GM21381 (cell line): ENCODE measurements around the gene AGBL5.

Experiments used
- ATAC-seq: cut with Tn5 transposase; IDR thresholded peaks from one replicate; pipeline ENCODE4 v1.9.1; 2021; ENCODE audit warnings: mild to moderate bottlenecking, moderate library complexity; ENCODE audit not compliant: unreplicated experiment

Gene AGBL5, protein sequence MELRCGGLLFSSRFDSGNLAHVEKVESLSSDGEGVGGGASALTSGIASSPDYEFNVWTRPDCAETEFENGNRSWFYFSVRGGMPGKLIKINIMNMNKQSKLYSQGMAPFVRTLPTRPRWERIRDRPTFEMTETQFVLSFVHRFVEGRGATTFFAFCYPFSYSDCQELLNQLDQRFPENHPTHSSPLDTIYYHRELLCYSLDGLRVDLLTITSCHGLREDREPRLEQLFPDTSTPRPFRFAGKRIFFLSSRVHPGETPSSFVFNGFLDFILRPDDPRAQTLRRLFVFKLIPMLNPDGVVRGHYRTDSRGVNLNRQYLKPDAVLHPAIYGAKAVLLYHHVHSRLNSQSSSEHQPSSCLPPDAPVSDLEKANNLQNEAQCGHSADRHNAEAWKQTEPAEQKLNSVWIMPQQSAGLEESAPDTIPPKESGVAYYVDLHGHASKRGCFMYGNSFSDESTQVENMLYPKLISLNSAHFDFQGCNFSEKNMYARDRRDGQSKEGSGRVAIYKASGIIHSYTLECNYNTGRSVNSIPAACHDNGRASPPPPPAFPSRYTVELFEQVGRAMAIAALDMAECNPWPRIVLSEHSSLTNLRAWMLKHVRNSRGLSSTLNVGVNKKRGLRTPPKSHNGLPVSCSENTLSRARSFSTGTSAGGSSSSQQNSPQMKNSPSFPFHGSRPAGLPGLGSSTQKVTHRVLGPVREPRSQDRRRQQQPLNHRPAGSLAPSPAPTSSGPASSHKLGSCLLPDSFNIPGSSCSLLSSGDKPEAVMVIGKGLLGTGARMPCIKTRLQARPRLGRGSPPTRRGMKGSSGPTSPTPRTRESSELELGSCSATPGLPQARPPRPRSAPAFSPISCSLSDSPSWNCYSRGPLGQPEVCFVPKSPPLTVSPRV

DNA sequence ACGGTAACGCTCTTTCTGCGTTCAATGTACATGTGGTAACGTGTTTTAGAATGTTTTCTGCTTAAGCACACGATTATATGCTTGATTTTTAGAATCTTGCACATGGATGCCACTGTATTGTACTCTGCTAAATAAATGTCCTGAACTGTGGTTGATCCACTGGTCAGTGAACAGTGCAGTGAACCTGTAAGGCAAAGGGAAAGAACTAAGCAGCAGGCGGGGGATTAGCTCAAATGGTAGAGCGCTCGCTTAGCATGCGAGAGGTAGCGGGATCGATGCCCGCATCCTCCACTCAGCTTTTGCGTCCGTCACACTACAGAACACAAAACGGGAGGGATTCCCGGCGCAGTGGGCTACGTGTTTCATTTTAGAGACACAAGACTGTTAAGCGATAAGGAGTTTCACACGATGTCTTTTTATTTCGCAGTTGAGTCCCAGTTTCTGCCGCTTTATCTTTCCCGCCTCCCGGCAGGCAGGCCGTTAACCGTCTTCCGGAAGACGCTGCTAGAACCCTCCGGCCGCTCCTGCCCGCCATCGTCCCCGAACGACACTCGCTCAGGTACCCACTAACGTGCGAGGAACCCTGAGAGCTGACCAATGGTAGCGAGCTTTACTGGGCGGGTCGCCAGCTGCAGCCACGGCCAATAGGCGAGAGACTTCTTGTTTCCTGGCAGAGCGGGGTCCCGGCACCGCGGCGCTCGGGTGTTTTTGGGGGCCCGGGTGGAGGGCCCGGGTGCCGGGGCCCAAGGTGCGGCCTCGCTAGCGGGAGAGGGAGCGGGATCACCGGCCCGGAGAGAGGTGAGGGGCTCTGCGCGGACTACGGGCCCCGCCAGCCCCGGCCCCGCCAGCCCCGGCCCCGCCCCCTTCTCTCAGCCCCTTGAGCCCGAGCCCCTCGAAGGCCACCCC is at the start of gene AGBL5:
Gene AGBL5 (plus strand): TSS at position 673 of the 906 bp plus-strand sequence. CDS start 1,291 bp downstream, outside the sequence.
- ATAC-seq = peak; percentile 67

DNA sequence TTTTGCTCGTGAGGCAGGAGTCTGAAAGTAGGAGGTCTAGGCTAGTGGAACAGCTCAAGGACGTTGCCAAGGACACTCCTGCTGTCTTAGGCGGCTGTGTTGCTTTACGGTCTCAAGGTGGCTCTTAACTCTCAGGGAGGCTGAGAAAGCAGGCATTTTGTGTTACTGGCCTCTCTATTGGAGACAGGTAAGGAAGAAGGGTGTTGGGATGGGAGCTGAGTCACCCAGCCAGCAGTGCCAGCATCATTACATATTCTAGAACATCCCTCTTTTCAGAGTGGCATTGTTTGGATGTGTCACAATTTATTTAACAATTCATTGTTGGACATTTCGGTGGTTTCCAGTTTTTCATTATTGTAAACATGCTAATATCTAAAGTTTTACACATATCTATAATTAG is 49.5 kb upstream of the AGBL5 start:
- ATAC-seq = no peak

DNA sequence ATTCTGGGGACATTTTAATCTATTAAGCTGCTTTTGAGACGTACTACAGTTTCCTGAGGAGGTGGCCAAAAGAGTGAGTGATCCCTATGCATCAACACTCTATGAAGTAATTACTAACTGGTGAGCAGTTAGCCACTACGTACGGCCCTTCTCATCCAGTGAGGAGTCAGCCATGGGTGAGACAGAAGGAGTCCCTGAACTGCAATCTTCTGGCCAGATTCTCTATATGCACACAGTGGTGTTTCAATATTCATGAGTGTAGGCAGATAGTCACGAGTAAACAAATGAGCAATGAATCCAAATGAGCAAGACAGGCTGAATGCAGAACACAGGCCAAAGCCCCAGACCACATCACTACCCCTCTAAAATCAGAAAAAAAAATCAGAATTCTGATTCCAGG is 48.5 kb upstream of the AGBL5 start:
- no peak for ATAC-seq

DNA sequence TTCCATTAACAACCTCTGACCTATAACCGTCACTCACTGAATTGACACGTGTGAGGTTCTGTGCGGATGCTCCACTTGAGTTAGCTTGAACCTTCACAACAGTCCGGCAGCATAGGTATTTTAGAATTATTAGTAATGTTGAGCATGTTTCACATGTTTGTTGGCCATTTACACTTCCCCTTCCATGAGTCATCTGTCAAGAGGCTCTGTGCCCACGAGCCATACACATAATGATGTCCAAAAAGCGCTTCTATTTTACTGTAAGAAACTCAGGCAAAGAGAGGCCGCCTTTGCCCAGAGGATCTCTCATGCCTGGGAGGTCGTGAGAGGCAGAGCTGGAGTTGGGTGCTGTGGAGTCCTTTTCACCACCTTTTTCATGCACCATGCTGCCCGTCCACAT is 47.6 kb upstream of the AGBL5 start:
- ATAC-seq = no peak

DNA sequence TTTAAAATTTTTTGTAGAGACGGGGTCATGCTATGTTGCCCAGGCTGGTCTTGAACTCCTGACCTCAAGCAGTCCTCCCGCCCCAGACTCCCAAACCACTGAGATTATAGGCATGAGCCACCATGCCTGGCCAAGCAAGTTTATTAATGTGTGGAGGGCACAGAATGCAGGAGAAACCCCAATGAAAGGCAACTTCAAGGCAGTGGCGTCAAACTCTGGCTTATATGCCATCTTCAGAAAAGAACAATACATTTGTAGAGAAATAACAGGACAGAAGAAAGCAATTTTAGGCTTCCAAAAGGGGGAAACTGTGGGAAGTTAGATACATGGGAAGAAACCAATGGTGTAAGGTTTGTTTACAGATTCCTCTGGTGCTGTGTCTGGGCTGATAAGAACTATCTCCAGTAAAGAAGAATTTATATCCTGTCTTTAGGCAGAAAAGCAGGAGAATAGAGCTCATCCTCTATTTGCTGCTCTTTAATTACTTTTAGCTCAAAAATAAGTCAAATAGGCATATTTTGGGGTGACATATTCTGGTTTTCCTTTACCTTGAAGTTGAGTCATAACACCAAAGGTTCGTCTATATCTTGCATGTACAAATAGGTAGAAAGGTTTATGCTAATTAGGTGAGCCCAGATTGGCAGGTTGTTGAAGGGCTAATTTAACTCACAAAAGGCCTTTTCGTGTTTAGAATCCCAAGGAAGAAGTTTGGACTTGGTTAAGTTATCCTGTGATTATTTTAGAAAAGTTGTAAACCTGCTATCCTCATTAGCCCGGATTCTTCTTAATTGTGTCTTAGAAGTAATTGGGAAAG is 44.7 kb upstream of the AGBL5 start:
- no peak for ATAC-seq

DNA sequence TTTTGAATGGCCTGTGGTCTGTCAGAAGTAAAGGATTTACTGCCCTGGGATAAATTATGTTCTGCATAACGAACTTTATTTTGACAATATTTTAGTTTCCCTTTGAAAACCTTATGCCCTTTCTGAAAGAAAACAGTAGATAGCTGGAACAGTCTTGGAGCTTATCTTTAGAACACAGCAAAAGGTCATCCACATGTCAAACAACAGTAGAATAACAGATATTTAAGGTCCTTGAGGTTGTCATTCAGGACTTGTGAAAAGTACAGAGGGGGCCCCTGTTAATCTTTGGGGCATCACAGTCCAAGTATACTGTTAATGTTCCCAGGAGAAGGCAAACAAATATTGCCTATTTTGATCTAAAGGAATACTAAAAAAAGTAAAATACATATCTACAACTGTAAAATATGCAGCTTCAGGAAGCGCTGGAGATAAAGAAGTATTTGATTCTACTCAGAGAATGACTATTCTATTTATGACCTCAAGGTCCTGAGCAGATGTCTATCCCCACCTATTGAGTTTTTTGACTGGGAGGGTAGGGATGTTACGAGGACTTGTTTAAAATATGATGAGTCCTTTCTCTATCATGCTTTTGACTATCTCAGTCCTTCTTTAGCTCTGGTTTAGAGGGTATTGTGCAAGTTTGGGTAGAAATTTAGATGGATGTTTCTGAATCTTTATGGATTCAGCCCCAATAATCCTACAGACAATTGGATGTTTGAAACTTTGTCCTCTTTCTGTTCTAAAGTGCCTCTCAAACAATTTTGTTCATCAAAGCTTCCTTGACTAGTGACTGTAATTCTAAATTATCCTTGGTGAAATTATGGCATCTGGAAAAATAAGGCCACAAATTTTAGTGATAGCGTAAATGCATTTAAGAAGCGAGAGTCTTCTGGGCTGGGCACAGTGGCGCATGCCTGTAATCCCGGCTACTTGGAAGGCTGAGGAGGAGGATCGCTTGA is 43.8 kb upstream of the AGBL5 start:
- no peak for ATAC-seq

DNA sequence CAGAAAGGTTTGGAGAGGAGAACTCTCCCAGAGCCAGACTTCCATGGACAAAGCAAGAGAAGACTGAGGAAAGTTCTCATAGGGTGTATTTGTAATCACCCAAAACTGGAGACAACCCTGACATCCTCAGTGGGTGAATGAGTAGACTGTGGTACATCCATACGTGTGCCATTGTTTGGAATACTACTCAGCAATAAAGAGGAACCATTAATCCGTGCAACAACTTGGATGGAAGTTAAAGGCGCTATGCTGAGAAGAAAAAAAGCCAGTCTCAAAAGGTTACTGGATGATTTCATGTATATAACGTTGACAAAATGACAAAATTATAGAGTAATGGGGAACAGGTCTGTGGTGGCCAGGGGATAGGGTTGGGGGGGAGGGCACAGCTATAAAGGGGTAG is 42.8 kb upstream of the AGBL5 start:
- no peak for ATAC-seq

DNA sequence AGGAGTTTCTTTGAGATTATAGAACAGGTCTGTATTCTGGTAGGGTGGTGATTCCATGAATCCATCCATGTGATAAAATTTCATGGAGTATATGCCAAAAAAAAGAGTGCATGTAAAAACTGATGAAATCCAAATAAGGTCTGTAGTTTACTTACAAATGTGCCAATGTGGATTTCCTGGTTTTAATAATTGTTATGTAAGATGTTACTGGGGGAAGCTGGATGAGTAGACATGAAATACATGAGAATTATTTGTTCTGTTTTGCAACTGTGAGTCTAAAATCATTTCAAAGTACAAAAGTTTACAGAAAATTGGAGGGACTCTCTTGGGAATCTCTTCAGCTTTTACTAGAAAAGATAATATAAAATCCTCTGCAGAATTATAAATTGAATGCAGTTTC is 42.4 kb upstream of the AGBL5 start:
- ATAC-seq = no peak

DNA sequence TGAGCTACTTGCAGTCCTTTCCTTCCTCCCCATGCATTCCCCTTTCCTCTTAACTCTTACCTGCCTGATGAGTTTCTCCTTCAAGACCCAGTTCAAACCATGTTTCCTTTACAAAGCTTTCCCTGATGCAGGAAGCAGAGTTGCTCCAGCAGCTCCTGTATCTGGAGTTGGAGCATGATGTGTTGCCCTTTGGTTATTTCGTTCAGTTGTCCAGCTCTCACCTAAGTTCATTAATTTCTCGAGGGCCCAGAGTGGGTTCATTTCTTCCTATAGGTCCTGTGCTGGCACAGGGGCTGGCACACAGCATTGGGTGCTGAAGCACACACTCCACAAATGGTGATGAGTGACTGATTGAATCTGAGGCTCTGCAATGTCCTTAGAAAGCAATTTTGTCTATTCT is 41.8 kb upstream of the AGBL5 start:
- no peak for ATAC-seq

DNA sequence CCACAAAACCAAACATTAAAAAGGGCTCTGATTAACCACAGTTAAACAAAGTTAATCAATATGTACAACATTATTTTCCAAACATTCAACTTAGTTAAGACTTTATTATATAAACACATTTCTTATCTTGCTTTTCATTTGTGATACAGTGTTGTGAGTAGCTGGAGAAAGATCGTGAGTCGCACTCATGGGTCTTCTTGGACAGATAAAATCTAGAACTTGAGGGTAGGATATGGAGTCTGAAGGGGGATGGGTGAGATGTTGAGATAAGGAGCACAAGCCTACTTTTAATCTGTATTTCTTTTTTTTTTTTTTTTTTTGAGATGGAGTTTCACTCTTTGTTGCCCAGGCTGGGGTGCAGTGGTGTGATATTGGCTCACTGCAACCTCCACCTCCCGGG is 41.3 kb upstream of the AGBL5 start:
- no peak for ATAC-seq

DNA sequence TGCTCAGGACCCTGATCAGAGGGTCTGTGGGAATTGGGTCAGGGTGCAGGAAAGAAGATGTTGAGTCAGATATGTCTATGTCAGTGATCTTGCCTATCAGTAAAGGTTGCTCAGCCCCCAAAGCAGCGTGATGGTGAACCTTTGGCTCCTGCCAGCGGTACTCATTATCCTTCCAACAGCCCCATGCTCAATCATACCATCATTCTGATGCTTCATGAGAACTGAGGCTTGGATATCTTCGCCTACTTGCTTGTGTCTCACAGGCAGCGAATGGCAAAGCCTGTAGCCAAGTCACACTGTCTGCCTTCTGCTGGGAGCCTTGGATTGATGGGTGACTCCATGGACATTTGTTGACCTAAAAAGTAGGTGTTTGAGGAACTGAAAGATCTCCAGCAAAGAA is 37.7 kb upstream of the AGBL5 start:
- ATAC-seq = no peak

DNA sequence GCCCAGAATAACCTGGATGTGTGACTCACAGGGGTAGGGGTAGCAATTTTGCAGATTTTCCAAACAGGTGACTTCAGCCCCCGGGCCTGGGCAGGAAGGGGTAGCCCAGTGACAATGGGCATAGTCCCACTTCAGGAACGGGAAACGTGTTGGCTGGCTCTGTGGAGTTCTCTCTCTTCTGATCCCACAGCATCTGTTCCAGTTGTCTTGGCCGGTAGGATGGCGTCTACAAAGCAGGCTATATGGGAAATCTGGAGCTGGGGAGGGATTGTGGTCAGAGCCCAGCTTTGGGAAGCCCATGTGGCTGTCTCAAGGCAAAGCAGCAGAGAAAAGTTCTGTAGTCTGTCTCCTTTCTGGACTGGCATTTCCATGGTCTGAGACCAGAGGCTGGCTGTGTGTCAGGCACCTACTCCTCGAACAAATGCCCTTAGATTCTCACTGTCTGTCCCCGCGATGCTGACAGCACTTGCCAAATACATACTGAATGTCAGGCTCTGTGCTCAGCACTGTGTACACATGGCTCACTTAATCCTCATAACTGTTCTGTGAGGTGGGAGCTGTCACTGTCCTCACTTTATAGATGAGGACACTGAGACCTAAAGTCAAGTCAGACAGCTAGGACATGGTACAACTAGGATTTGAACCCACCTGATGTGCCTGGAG is 36.6 kb upstream of the AGBL5 start:
- no peak for ATAC-seq

DNA sequence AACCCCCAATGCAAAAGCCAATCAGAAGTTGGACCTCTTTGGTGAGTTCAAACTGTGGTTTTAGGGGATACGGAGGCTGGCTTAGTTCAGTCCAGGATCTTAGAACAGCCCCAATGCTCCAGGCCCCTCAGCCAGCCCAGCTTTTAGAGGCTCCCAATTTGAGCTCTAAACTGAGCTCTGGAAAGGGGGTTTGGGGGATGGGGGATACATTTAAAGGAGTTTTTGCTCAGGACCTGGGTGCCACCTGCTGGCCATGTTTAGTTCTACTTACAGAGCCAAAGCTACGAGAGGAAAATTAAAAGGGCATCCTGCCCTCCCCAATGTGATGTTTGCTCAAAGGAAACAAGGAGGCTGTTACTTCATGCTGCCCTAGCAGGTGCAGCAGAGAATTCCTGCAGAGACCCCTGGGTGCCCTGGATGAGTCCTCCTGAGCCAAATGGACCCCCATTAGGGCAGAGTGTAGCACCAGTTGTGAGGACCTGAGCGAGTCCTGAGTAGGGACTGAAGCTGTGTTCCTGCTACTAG is 34.6 kb upstream of the AGBL5 start:
- no peak for ATAC-seq

DNA sequence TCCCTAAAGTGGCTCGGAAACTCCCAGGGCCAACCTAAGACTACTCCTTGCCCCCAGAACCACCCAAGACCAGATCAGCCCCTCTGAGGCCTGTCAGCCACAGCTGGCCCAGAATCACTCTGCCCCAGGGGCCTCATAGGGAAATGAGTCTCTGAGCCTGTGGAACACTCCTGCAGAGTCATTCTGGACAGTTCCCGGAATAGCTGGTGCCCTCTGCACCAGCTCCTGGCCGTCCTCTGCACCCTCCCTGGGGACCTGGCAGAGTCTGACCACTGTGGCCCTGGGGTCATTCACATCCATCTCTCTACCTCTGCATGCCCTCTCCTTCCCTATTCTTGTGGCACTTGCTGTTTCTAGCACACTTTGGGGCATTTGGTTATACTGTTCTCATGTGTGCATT is 33.3 kb upstream of the AGBL5 start:
- ATAC-seq = no peak

DNA sequence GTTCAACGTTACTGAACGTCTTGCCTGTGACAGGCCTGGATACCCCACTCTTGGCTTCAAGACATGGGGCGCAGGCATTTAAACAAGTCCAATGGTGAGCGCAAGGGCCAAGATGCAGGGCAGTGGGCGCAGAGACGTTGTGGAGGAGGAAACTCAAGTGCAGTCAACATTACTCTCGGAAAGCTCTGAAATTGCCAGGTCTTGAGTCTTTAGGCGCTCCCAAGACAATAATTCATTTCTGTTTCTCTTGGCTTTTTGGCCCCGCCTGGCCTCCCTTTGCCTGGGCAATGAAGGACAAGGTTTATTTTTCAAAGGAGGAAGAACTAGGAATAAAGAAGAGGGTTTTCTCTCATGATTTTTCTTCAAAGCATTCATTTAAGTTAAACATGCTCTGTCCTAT is 32.0 kb upstream of the AGBL5 start:
- no peak for ATAC-seq

DNA sequence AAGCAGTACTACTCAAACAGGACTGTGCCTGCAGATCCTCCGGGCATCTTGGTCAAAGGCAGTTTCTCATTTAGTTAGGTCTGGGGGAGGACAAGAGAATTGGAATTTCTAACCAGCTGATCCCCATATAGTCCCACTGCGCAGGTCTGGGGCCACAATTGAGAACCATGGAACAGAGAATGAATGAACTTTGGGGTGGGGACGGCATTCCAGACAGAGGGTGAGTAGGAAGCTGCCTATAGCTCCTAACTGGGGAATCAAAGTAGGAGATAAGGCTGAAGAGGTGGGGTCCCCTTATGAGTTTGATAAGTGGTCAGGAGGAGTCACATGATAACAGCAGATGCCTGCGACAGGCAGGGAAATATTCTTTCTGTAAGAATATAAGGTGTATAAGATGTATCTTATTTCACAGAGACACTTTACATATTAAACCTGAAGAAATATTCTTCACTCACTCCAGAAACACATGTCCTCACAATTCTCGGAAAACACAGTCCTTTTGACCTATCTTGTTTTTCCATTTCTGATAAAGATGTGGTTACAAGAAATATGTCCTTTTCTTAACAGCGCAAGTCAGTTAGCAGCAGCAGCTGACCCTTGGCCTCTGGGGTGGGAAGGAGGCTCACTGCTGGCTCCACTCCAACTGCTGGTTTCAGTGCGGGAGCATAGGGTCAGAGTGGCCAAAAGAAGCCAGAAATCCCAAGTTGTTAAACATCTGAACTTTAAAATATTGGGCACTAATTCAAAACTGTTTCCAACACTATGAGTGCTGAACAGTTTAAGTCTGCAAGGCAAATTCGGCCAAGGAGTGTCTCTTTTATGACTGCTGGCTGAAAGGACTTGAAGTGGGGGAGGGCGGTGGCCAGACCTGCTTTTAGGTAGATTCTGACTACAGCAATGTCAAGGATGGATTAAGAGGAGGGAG is 31.3 kb upstream of the AGBL5 start:
- no peak for ATAC-seq
